Stimulated activated CD8-positive, alpha-beta memory T cell treated with anti-CD3 and anti-CD28 coated beads, Interleukin-12 subunit alpha, Interleukin-12 subunit beta, amount 100 ng/mL, for 4 hours (primary cell): ENCODE results near the gene EXO1.
"Not testable (repeated sequence)": the region's sequence is repeated elsewhere in the genome, so short reads cannot be mapped to it uniquely, and the experiment has no call there.

ENCODE experiments used
- DNase-seq: peaks from one replicate; pipeline ENCODE4 v3.0.0-alpha.2; 2020; ENCODE audit warnings: low read depth

EXO1 gene

GRCh38 chr1:241847796-241848685 lies at the start of gene EXO1:
TSS of gene EXO1 (plus strand) at chr1:241848204. CDS start at chr1:241850426, 2,222 bp downstream.
- DNase-seq, result peak; percentile 77

- no peak for DNase-seq
Measured at GRCh38 chr1:241799416-241799815, 48.6 kb upstream of the EXO1 start.

- DNase-seq, result no peak
Measured at GRCh38 chr1:241800640-241801039, 47.4 kb upstream of the EXO1 start.

GRCh38 chr1:241802863-241803262 lies 45.1 kb upstream of the EXO1 start:
- no peak for DNase-seq

- not testable (repeated sequence) for DNase-seq
Measured at GRCh38 chr1:241804706-241805105, 43.3 kb upstream of the EXO1 start.

- DNase-seq, result no peak
Measured at GRCh38 chr1:241808265-241808664, 39.7 kb upstream of the EXO1 start.

- no peak for DNase-seq
Measured at GRCh38 chr1:241810769-241811405, 37.1 kb upstream of the EXO1 start.

GRCh38 chr1:241813768-241814320 lies 34.2 kb upstream of the EXO1 start:
- no peak for DNase-seq

GRCh38 chr1:241816008-241816407 lies 32.0 kb upstream of the EXO1 start:
- DNase-seq, result no peak

GRCh38 chr1:241817331-241817792 lies 30.6 kb upstream of the EXO1 start:
- no peak for DNase-seq

GRCh38 chr1:241817956-241818612 lies 29.9 kb upstream of the EXO1 start:
- no peak for DNase-seq

- DNase-seq, result no peak
Measured at GRCh38 chr1:241819340-241819866, 28.6 kb upstream of the EXO1 start.

GRCh38 chr1:241821363-241821762 lies 26.6 kb upstream of the EXO1 start:
- DNase-seq, result no peak

- DNase-seq, result no peak
Measured at GRCh38 chr1:241822846-241823245, 25.2 kb upstream of the EXO1 start.

- DNase-seq, result no peak
Measured at GRCh38 chr1:241823925-241824324, 24.1 kb upstream of the EXO1 start.

GRCh38 chr1:241825581-241825980 lies 22.4 kb upstream of the EXO1 start:
- no peak for DNase-seq

- not testable (repeated sequence) for DNase-seq
Measured at GRCh38 chr1:241826613-241827012, 21.4 kb upstream of the EXO1 start.

GRCh38 chr1:241827264-241827663 lies 20.7 kb upstream of the EXO1 start:
- no peak for DNase-seq

GRCh38 chr1:241828463-241829021 lies 19.5 kb upstream of the EXO1 start:
- DNase-seq, result no peak

GRCh38 chr1:241829468-241829867 lies 18.5 kb upstream of the EXO1 start:
- DNase-seq, result no peak

GRCh38 chr1:241834733-241835377 lies 13.1 kb upstream of the EXO1 start:
- no peak for DNase-seq
